Upper lobe of left lung (tissue), 4 donors: ENCODE results near the gene AMHR2.

Experiments
- EP300 ChIP-seq, 4 donors: sonication (generic); formaldehyde crosslinking; IDR thresholded peaks; one replicate each; pipeline ENCODE4 v1.5.1; 2017; ENCODE audit warnings: antibody characterized with exemption in 4 of 4, control low read depth in 2 of 4
- TF ChIP-seq, protein P1 (sequence below), 6 experiments: fragments of 450-650 bp in 4 of 6; fragments of 200-600 bp in 2 of 6; sonication (generic) in 2 of 6; IDR thresholded peaks; one replicate each; pipeline ENCODE4 v1.5.1; 2016 to 2019; ENCODE audit warnings: antibody characterized with exemption in 6 of 6

- TF ChIP-seq, protein P1, sequence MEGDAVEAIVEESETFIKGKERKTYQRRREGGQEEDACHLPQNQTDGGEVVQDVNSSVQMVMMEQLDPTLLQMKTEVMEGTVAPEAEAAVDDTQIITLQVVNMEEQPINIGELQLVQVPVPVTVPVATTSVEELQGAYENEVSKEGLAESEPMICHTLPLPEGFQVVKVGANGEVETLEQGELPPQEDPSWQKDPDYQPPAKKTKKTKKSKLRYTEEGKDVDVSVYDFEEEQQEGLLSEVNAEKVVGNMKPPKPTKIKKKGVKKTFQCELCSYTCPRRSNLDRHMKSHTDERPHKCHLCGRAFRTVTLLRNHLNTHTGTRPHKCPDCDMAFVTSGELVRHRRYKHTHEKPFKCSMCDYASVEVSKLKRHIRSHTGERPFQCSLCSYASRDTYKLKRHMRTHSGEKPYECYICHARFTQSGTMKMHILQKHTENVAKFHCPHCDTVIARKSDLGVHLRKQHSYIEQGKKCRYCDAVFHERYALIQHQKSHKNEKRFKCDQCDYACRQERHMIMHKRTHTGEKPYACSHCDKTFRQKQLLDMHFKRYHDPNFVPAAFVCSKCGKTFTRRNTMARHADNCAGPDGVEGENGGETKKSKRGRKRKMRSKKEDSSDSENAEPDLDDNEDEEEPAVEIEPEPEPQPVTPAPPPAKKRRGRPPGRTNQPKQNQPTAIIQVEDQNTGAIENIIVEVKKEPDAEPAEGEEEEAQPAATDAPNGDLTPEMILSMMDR (IDR thresholded peaks at IDR 0.05), result no peak
- TF ChIP-seq EP300 (IDR thresholded peaks at IDR 0.05), result no peak
These were observed 6.5 kb downstream of the AMHR2 start for GRCh38 chr12:53430116-53430515.
